DOHH2 (cell line): ENCODE results near the gene BCAP31.
"Not testable (repeated sequence)": the region's sequence is repeated elsewhere in the genome, so short reads cannot be mapped to it uniquely, and the experiment has no call there.

Source experiments
- H3F3A ChIP-seq: fragments of 200-600 bp; sonication (generic), shearing (Covaris generic); 2 replicates; pipeline ENCODE4 v1.6.0; 2016; ENCODE audit warnings: antibody characterized with exemption, mild to moderate bottlenecking; ENCODE audit not compliant: control insufficient read depth, insufficient read depth
- H3K27ac ChIP-seq: fragments of 200-600 bp; sonication (generic); 2 replicates; pipeline ENCODE4 v1.5.1; 2014; ENCODE audit warnings: low read depth, mild to moderate bottlenecking, low read length, moderate library complexity
- H3K27me3 ChIP-seq: fragments of 200-600 bp; sonication (generic); 2 replicates; pipeline ENCODE4 v1.6.1; 2014; ENCODE audit warnings: mild to moderate bottlenecking, low read length, mixed read lengths; ENCODE audit not compliant: control insufficient read depth
- H3K36me3 ChIP-seq: fragments of 200-600 bp; sonication (generic); 2 replicates; pipeline ENCODE4 v1.6.1; 2014; ENCODE audit warnings: mild to moderate bottlenecking, low read length, moderate library complexity, mixed read lengths; ENCODE audit not compliant: control insufficient read depth
- H3K4me1 ChIP-seq: fragments of 200-600 bp; sonication (generic); 2 replicates; pipeline ENCODE4 v1.6.1; 2014; ENCODE audit warnings: mild to moderate bottlenecking, low read length, mixed read lengths; ENCODE audit not compliant: control insufficient read depth
- H3K4me2 ChIP-seq: fragments of 200-600 bp; sonication (generic); 2 replicates; pipeline ENCODE4 v1.6.0; 2014; ENCODE audit warnings: mild to moderate bottlenecking, low read length, moderate library complexity
- H3K4me3 ChIP-seq: fragments of 200-600 bp; sonication (generic); 2 replicates; pipeline ENCODE4 v1.5.1; 2014; ENCODE audit warnings: mild to moderate bottlenecking, low read length, mixed read lengths
- H3K79me2 ChIP-seq: fragments of 200-600 bp; sonication (generic); 2 replicates; pipeline ENCODE4 v1.6.1; 2014; ENCODE audit warnings: mild to moderate bottlenecking, low read length, mixed read lengths; ENCODE audit not compliant: control insufficient read depth
- H3K9me2 ChIP-seq: fragments of 200-600 bp; sonication (generic); replicated peaks from 2 replicates; pipeline ENCODE4 v1.6.1; 2014; ENCODE audit warnings: mild to moderate bottlenecking, low read length, mixed read lengths; ENCODE audit not compliant: control insufficient read depth
- H3K9me3 ChIP-seq: fragments of 200-600 bp; sonication (generic); 2 replicates; pipeline ENCODE4 v1.6.1; 2014; ENCODE audit warnings: antibody characterized with exemption, low read length, mixed read lengths; ENCODE audit not compliant: control insufficient read depth, insufficient read depth
- H4K20me1 ChIP-seq: fragments of 200-600 bp; sonication (generic); 2 replicates; pipeline ENCODE4 v1.6.0; 2014; ENCODE audit warnings: low read depth, mild to moderate bottlenecking, antibody characterized with exemption, low read length, moderate library complexity; ENCODE audit not compliant: control insufficient read depth, insufficient read depth
- CTCF ChIP-seq: fragments of 200-600 bp; sonication (generic); IDR thresholded peaks from one replicate; pipeline ENCODE4 v1.5.1; 2014; ENCODE audit warnings: antibody characterized with exemption, mild to moderate bottlenecking, low read depth, low read length; ENCODE audit not compliant: poor library complexity, severe bottlenecking
- EZH2phosphoT487 ChIP-seq: fragments of 200-600 bp; sonication (generic); IDR thresholded peaks from 2 replicates; pipeline ENCODE4 v1.6.1; 2017; ENCODE audit warnings: borderline replicate concordance, mild to moderate bottlenecking, antibody characterized with exemption, low read length, moderate library complexity, mixed read lengths

The BCAP31 gene

GRCh38 chrX:153731845-153732215 is 7.6 kb upstream of the BCAP31 start:
- Histone ChIP-seq H3K36me3 (no peaks in the 10 kb centered on the region), H3K79me2 (no peaks in the 10 kb centered on the region), H3K9me2 (no peaks in the 10 kb centered on the region), H3K27ac (no peak overlapping the region), H3K27me3 (no peaks in the 10 kb centered on the region), H3F3A (no peaks in the 10 kb centered on the region), H3K4me3 (no peak overlapping the region), H4K20me1 (no peaks in the 10 kb centered on the region), H3K9me3 (no peaks in the 10 kb centered on the region), H3K4me1 (peaks cover 20% of the 10 kb centered on the region), H3K4me2 (no peak overlapping the region)
- TF ChIP-seq CTCF (no peak), EZH2phosphoT487 (no peak)

GRCh38 chrX:153731117-153731844 is 7.1 kb upstream of the BCAP31 start:
- H3K36me3 ChIP-seq: no peaks in the 10 kb centered on the region
- H3K4me2 ChIP-seq: no peak overlapping the region
- H3K27me3 ChIP-seq: no peaks in the 10 kb centered on the region
- H3K79me2 ChIP-seq: no peaks in the 10 kb centered on the region
- no peaks in the 10 kb centered on the region for H3K9me2 ChIP-seq
- no peak for TF ChIP-seq EZH2phosphoT487
- no peak for TF ChIP-seq CTCF
- H3K4me3 ChIP-seq: no peak overlapping the region
- H3K4me1 ChIP-seq: peaks cover 25% of the 10 kb centered on the region
- H3K9me3 ChIP-seq: no peaks in the 10 kb centered on the region
- no peaks in the 10 kb centered on the region for H3F3A ChIP-seq
- no peaks in the 10 kb centered on the region for H4K20me1 ChIP-seq
- H3K27ac ChIP-seq: no peak overlapping the region

- H3K27ac ChIP-seq, H3K9me3 ChIP-seq, H3K4me2 ChIP-seq, H3K79me2 ChIP-seq, H3F3A ChIP-seq, H3K27me3 ChIP-seq, H4K20me1 ChIP-seq, H3K4me3 ChIP-seq, H3K9me2 ChIP-seq, H3K36me3 ChIP-seq: not testable (repeated sequence)
- peaks cover 30% of the 10 kb centered on the region for H3K4me1 ChIP-seq
Measured at GRCh38 chrX:153730115-153730514, 5.9 kb upstream of the BCAP31 start.

- TF ChIP-seq EZH2phosphoT487 (no peak), CTCF (no peak)
- H3K27me3 ChIP-seq: no peaks in the 10 kb centered on the region
- no peak overlapping the region for H3K4me2 ChIP-seq
- no peaks in the 10 kb centered on the region for H3K9me2 ChIP-seq
- H3K4me1 ChIP-seq: peaks cover 32% of the 10 kb centered on the region
- H3K79me2 ChIP-seq: no peaks in the 10 kb centered on the region
- H3K36me3 ChIP-seq: no peaks in the 10 kb centered on the region
- H4K20me1 ChIP-seq: no peaks in the 10 kb centered on the region
- H3K9me3 ChIP-seq: no peaks in the 10 kb centered on the region
- no peak overlapping the region for H3K4me3 ChIP-seq
- H3K27ac ChIP-seq: no peak overlapping the region
- no peaks in the 10 kb centered on the region for H3F3A ChIP-seq
Measured at GRCh38 chrX:153728951-153729631, 4.9 kb upstream of the BCAP31 start.
